Stimulated activated CD4-positive, alpha-beta T cell treated with anti-CD3 and anti-CD28 coated beads, Interleukin-12 subunit alpha, Interleukin-12 subunit beta, amount 100 ng/mL, for 24 hours (primary cell): Measurements from ENCODE around the gene NPIPB8.
"Not testable (repeated sequence)": the region's sequence is repeated elsewhere in the genome, so short reads cannot be mapped to it uniquely, and the experiment has no call there.

Source experiments
- DNase-seq, 2 experiments: peaks; one replicate each; pipeline ENCODE4 v3.0.0-alpha.2; 2020; ENCODE audit warnings: low read depth in 2 of 2

The NPIPB8 gene

GRCh38 chr16:28637765-28638164 is at the start of gene NPIPB8:
NPIPB8 (plus strand) TSS chr16:28638065; CDS start chr16:28638361, 296 bp downstream.
- DNase-seq = not testable (repeated sequence)

- no peak for DNase-seq
Measured at GRCh38 chr16:28589069-28589468, 48.8 kb upstream of the NPIPB8 start.

- no peak for DNase-seq
Measured at GRCh38 chr16:28589930-28590329, 47.9 kb upstream of the NPIPB8 start.

- DNase-seq = no peak
Measured at GRCh38 chr16:28590384-28591340, 47.2 kb upstream of the NPIPB8 start.

- DNase-seq = no peak
Measured at GRCh38 chr16:28591355-28591754, 46.5 kb upstream of the NPIPB8 start.

GRCh38 chr16:28592511-28592910 is 45.4 kb upstream of the NPIPB8 start:
- DNase-seq = no peak

- DNase-seq = no peak
Measured at GRCh38 chr16:28592979-28593553, 44.8 kb upstream of the NPIPB8 start.

GRCh38 chr16:28595451-28595850 is 42.4 kb upstream of the NPIPB8 start:
- DNase-seq = not testable (repeated sequence)

GRCh38 chr16:28596115-28596630 is 41.7 kb upstream of the NPIPB8 start:
- DNase-seq = no peak

GRCh38 chr16:28596840-28597691 is 40.8 kb upstream of the NPIPB8 start, which contains the start of gene SULT1A2:
SULT1A2 (minus strand) TSS chr16:28597050; CDS start chr16:28595930, 1,120 bp downstream.
- DNase-seq = no peak

GRCh38 chr16:28597692-28598261 is 40.1 kb upstream of the NPIPB8 start:
- no peak for DNase-seq

GRCh38 chr16:28599377-28600285 is 38.2 kb upstream of the NPIPB8 start:
- DNase-seq = not testable (repeated sequence)

GRCh38 chr16:28600965-28601364 is 36.9 kb upstream of the NPIPB8 start:
- not testable (repeated sequence) for DNase-seq

- DNase-seq = not testable (repeated sequence)
Measured at GRCh38 chr16:28601589-28601988, 36.3 kb upstream of the NPIPB8 start.

GRCh38 chr16:28602062-28602461 is 35.8 kb upstream of the NPIPB8 start:
- not testable (repeated sequence) for DNase-seq

GRCh38 chr16:28602529-28602928 is 35.3 kb upstream of the NPIPB8 start:
- no peak for DNase-seq

GRCh38 chr16:28603381-28604185 is 34.3 kb upstream of the NPIPB8 start:
- DNase-seq = no peak

- DNase-seq = no peak
Measured at GRCh38 chr16:28604186-28604565, 33.7 kb upstream of the NPIPB8 start.
